Uterus (tissue), 4 donors: ENCODE measurements around the gene RASL10B. TPM values are rescaled to one million over a fixed set of nuclear protein-coding genes. Genes with fewer than 3 reads are reported as not detected.

ENCODE experiments used
- DNase-seq, 2 donors: peaks; one replicate each; pipeline ENCODE4 v3.0.0-alpha.2; 2019 to 2020
- H3K27ac ChIP-seq, 2 donors: fragments of 200-600 bp; sonication (generic); 1 replicate in 1 of 2; 2 replicates in 1 of 2; pipeline ENCODE4 v1.5.1; 2016 to 2018
- H3K27me3 ChIP-seq, 2 donors: fragments of 200-600 bp; sonication (generic); one replicate each; pipeline ENCODE4 v1.5.1; 2018 to 2019; ENCODE audit warnings: control low read depth in 1 of 2
- H3K36me3 ChIP-seq, 2 donors: fragments of 200-600 bp; sonication (generic); one replicate each; pipeline ENCODE4 v1.5.1; 2019; ENCODE audit warnings: control low read depth in 1 of 2
- H3K4me1 ChIP-seq, 2 donors: fragments of 200-600 bp; sonication (generic); one replicate each; pipeline ENCODE4 v1.5.1; 2018 to 2019; ENCODE audit warnings: control low read depth in 1 of 2
- H3K4me3 ChIP-seq, 2 donors: fragments of 200-600 bp; sonication (generic); 1 replicate in 1 of 2; 2 replicates in 1 of 2; pipeline ENCODE4 v1.5.1; 2018 to 2019; ENCODE audit warnings: mild to moderate bottlenecking in 1 of 2
- H3K9me3 ChIP-seq, 2 donors: fragments of 200-600 bp; sonication (generic); one replicate each; pipeline ENCODE4 v1.5.1; 2019; ENCODE audit warnings: control low read depth in 1 of 2
- CTCF ChIP-seq, 4 experiments: fragments of 200-600 bp in 2 of 4; fragments of 450-650 bp in 2 of 4; sonication (generic) in 2 of 4; IDR thresholded peaks; one replicate each; pipeline ENCODE4 v1.5.1; 2016 to 2019; ENCODE audit warnings: antibody characterized with exemption in 4 of 4, mild to moderate bottlenecking in 2 of 4, moderate library complexity in 1 of 4
- POLR2A ChIP-seq, 2 donors: fragments of 450-650 bp; IDR thresholded peaks; one replicate each; pipeline ENCODE4 v1.6.1; 2016; ENCODE audit warnings: antibody characterized with exemption in 2 of 2, mild to moderate bottlenecking in 1 of 2, moderate library complexity in 1 of 2
- intact Hi-C: fragments of 100-400 bp; cut with DNase I; formaldehyde crosslinking; loops from one replicate; pipeline ENCODE4 v1.15.1; 2023; ENCODE audit warnings: low total_unique reads
- total RNA-seq, 4 donors: library from RNA; depleted of rRNA in 3 of 4; stranded (reverse); fragments of >200 nt in 3 of 4; gene quantifications; one replicate each; pipeline versions ENCODE4 v1.1.0 to v1.2.4, GENCODE V29; 2014 to 2023
- donor health status: DM: yes; HTN: yes; CAD: no.

RASL10B gene
- total RNA-seq, 4 donors from 2014 or later = 0.77 to 5.6 (median 3.3) TPM

GRCh38 chr17:35710950-35711349 is 20.5 kb upstream of the RASL10B start:
- no peak for DNase-seq
- Histone ChIP-seq H3K36me3 (no peaks in the 10 kb centered on the region), H3K27me3 (no peaks in the 10 kb centered on the region), H3K27ac (no peak overlapping the region), H3K9me3 (no peaks in the 10 kb centered on the region), H3K4me3 (no peak overlapping the region), H3K4me1 (no peaks in the 10 kb centered on the region)
- no peak for TF ChIP-seq CTCF (IDR thresholded peaks at IDR 0.05)
- no peak for TF ChIP-seq POLR2A (IDR thresholded peaks at IDR 0.05)
- intact Hi-C loops = no loop called here

- Histone ChIP-seq H3K4me1 (no peaks in the 10 kb centered on the region), H3K27me3 (no peaks in the 10 kb centered on the region), H3K9me3 (no peaks in the 10 kb centered on the region), H3K36me3 (no peaks in the 10 kb centered on the region), H3K4me3 (no peak overlapping the region), H3K27ac (peak overlapping the region in 1 of 2 donors; percentile 6)
- no peak for DNase-seq
- TF ChIP-seq CTCF (IDR thresholded peaks at IDR 0.05) = no peak
- TF ChIP-seq POLR2A (IDR thresholded peaks at IDR 0.05) = no peak
- intact Hi-C loops = no loop called here
Observed at GRCh38 chr17:35713069-35713728, 18.2 kb upstream of the RASL10B start.

GRCh38 chr17:35714988-35715387 is 16.5 kb upstream of the RASL10B start:
- Histone ChIP-seq H3K9me3 (no peaks in the 10 kb centered on the region), H3K4me3 (no peak overlapping the region), H3K36me3 (no peaks in the 10 kb centered on the region), H3K27me3 (no peaks in the 10 kb centered on the region), H3K27ac (no peak overlapping the region), H3K4me1 (no peaks in the 10 kb centered on the region)
- intact Hi-C loops = no loop called here
- DNase-seq = no peak
- TF ChIP-seq CTCF (IDR thresholded peaks at IDR 0.05) (no peak), POLR2A (IDR thresholded peaks at IDR 0.05) (no peak)

GRCh38 chr17:35715416-35715815 is 16.0 kb upstream of the RASL10B start:
- no peaks in the 10 kb centered on the region for H3K27me3 ChIP-seq
- no peaks in the 10 kb centered on the region for H3K4me1 ChIP-seq
- H3K4me3 ChIP-seq = no peak overlapping the region
- no peaks in the 10 kb centered on the region for H3K36me3 ChIP-seq
- DNase-seq = no peak
- TF ChIP-seq POLR2A (IDR thresholded peaks at IDR 0.05) = no peak
- TF ChIP-seq CTCF (IDR thresholded peaks at IDR 0.05) = no peak
- intact Hi-C loops = no loop called here
- H3K9me3 ChIP-seq = no peaks in the 10 kb centered on the region
- no peak overlapping the region for H3K27ac ChIP-seq

- no peak overlapping the region for H3K4me3 ChIP-seq
- H3K27ac ChIP-seq = peak overlapping the region in 1 of 2 donors; percentile 16
- no peaks in the 10 kb centered on the region for H3K27me3 ChIP-seq
- DNase-seq = no peak
- intact Hi-C loops = no loop called here
- no peaks in the 10 kb centered on the region for H3K9me3 ChIP-seq
- H3K36me3 ChIP-seq = no peaks in the 10 kb centered on the region
- no peak for TF ChIP-seq POLR2A (IDR thresholded peaks at IDR 0.05)
- no peak for TF ChIP-seq CTCF (IDR thresholded peaks at IDR 0.05)
- no peaks in the 10 kb centered on the region for H3K4me1 ChIP-seq
Observed at GRCh38 chr17:35716173-35716572, 15.3 kb upstream of the RASL10B start.
